NK-92 (cell line): ENCODE data around the gene NAV2.

Source experiments
- DNase-seq: peaks from one replicate; lab custom pipeline; 2025; ENCODE audit not compliant: unreplicated experiment; lab: John Stamatoyannopoulos, UW

The NAV2 gene

DNA sequence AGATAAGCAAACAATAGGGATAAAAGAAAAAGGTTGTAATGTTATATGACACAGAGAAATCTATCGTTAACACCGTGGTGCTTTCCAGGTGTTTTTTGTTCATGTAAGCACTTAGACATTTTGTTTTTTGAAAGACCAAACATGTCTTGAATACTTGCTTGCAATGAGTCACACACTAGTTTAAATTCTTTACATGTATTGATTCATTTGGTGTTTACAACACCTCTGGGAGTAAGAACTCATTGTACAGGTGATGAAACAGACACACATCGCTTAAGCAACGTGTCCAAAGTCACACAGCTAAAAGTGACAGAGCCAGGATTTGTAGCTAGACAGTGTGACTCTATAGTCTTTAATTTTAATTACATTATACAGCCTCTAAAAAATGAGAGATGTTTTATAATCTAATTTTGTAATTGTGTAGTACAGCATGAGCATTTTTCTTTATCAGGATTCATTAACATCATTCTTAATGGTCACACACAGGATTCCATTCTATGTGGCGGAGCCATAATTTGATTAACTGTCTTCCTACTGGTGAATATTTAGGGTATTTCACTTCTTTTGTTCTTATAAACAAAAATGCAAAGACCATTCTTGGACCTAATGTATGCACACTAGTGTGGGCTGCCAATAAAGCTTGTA lies 298.8 kb downstream of the NAV2 start:
- DNase-seq, result no peak

DNA sequence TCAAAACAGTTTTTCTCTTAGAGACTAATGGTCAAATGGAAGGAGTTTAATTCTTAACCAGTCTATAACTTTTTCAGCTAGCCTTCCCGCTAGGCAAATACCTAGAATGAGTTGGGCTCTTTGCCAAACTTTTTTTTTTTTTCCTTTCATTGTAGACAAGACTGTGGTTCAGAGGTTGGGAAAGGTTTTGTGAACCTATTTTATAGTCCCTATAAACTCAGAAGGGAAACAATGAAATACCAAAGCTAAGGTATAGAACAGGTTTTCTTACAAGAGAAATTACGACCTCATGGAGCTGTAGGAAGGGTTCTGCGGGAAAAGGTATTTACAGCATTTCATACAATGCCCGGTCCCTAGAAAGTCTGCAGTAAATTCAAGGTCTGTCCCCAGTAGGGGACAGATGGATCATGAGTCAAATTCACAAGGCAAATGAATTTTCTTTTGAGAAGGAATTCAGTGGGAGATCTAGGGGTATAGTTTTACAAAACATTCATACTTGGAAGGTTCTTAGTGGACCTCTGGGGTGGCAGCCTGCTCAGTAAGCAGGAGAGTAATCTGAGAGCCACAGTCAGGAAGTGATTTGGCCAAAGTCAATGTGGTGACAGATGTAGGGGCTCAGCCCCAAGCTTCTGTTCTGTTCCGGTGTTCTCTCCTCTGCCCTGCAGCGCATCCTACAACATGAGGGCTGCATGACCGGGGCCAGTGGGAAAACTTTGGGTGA lies 300.9 kb downstream of the NAV2 start:
- no peak for DNase-seq

DNA sequence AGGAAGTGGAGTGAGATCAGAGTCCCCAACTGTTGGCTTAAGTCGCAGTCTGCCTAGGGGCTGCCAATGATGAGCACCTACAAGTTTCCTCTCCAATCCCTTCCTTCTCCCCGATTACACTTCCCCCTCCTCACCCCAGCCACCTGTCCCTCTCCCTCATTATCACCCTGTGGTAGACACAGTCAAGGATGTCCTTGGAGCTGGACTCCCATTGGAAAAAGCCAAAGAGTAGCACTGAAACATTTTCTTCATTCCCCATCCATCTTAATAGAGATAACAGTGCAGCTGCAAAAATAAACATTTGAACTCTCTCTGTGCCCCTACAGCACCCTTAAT lies 301.4 kb downstream of the NAV2 start:
- no peak for DNase-seq

DNA sequence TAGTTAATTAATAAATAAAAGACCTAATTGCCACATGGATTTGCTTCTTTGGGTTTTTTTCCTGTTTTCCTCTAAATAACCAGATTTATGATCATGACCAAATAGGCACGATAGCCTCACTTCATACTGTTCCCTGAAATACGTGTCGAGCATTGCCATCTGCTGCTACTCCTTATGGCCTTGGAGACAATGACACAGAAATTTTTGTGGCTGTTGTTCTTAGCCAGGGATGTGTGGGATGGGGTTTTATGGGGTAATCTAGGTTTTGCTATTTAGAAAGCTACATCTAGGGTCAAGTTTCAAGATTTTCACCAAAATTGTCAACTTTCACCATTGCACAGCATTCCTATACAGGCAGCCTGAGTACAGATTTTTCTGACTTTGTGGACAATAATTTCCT lies 302.5 kb downstream of the NAV2 start:
- DNase-seq, result no peak

DNA sequence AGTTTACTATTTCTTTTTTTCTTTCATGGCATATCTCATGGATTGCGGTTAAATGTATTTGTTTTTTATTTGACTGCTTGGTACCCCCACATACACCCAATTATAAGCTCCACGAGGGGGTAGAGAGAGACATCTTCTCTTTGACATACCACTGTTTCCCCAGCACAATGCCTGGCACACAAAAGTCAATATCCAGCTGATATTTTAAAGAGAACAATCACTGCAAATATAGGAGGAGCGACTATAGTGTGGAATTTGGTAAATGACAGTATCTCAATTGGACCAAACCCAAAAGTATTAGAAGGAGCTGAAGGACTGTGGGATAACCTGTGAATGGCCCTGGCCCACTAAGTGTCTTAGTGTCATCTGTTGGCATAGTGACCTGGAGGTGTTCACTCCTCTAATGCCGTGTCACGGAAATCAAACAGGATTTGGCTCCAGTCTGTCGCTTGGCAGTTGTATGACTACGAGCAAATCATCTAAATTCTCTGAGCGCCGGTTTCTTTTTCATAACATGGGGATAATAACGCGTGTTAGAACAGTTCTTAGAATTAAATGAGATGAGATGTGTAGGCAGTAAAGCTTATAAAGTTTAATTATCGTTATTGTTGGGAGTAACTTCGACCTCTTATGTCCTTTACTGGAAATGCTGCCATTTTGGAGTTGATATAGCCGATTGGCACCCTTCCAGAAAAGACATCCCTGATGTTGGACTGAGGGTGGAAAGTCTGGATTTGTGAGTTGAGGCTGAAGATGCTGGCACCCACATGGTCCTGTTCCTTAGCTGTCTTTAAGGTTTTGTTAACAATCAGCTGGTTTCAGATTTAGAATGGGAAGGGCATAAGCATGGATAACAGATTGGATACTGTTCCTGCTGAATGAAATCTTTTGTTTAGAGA lies 303.1 kb downstream of the NAV2 start:
- no peak for DNase-seq

DNA sequence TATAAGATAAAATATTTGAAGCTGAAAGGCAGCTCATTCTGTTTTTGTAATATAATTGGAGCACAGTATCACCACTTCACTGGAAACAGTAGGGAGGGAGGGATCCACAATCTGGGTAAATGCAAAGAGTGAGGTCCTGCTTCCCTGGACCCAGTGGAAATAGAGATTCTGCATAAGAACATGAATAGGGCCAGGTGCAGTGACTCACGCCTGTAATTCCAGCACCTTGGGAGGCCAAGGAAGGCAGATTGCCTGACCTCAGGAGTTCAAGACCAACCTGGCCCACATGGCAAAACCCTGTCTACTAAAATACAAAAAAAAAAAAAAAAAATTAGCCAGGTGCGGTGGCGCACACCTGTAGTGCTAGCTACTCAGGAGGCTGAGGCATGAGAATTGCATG lies 303.9 kb downstream of the NAV2 start:
- DNase-seq, result no peak

DNA sequence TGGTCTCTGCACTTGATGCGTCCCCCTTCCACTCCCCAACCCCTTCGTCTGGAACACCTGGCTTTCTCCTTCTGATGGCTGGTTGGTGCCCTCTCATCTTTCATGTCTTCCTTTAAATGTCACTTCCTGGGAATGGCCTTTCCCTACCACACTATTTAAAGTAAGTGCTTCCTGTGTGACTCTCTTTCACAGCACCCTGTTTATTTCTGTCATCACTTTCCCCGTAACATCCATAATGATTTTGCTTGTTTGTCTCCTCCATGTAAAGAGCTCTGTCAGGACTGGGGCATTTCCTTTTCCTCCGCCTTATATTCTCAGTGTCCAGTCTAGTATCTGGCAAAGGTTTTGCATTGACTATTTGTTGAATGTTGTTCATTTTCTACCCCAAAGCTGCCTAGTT lies 304.7 kb downstream of the NAV2 start:
- no peak for DNase-seq

DNA sequence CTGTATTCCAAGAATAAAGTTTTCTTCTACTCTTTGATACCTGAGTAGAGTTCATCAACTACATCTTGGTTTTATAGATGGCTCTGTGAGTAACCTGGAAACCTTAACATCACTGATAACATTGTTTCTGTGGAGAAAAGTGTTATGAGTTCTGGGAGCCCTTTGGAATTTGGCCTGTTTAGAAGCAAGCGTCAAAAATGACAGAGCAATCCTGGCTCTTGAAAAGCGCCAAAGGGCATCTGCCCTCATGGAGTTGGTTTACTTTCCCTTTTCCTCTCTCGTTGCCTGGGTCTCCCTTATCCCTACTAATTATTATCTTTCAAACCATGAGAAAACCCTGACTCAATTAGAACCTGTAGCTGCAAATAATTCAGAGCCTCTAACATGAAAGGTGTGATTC lies 307.6 kb downstream of the NAV2 start:
- no peak for DNase-seq

DNA sequence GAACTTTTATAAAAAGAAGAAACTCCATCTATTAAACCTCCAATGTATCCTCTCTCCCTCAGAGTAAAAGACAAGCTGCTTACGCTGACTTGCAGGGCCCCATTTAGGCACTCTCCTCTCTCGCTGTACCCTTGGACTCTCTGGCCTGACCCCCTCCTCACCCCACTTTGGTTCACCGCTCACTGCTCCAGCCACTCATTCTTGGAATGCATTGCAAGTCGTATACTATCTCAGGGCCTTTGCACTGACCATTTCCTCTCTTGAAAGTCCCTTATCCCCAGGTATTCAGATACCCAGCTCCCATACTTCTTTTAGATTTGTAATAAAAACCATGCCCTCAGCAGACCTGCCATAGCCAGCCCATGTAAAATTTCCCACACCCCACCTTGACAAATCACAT lies 308.1 kb downstream of the NAV2 start:
- no peak for DNase-seq

DNA sequence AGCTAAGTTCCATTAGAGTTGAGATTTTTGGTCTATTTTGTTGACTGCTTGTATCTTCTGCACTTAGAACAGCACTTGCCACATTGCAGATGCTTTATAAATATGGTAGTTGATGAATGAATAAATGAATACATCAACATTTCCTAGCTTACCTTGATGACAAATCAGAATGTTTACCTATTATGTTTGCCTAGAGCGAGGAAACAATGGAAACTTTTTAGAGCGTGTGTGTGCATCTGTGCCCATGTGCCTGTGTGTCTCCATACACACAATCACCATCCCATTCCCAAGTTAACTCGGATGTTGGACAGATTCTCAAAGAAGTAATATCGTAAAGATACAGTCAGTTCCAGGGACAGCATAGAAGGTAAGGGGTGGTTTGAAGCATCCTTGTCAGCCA lies 308.6 kb downstream of the NAV2 start:
- DNase-seq, result no peak

DNA sequence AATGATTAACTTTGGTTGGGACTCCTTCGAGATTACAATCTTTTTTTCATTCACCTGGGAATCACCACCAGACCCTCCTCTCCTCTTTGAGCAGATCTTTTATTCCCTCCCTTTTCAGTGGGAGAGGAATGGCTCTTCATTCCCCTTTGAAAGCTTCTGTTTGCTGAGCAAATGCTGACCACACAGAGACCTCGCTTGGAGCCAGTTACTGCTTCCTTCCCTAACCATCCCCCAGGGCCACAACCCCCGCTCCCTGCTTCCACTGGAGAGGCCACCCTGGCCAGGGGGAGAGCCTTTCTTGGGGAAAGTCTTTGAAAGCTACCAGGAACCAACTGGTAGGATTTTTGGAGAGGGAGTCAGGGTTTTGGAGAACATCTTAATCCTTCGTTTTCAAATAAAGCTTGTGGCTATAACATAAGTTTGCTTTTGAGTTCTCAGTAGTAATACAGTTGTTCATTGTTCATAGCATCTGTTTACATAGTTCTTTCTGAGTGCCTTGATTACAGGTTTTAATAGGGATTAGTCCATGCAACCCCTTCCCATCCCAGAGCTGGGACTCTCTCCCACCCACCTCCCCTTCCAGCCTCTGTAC lies 309.2 kb downstream of the NAV2 start:
- DNase-seq, result no peak

DNA sequence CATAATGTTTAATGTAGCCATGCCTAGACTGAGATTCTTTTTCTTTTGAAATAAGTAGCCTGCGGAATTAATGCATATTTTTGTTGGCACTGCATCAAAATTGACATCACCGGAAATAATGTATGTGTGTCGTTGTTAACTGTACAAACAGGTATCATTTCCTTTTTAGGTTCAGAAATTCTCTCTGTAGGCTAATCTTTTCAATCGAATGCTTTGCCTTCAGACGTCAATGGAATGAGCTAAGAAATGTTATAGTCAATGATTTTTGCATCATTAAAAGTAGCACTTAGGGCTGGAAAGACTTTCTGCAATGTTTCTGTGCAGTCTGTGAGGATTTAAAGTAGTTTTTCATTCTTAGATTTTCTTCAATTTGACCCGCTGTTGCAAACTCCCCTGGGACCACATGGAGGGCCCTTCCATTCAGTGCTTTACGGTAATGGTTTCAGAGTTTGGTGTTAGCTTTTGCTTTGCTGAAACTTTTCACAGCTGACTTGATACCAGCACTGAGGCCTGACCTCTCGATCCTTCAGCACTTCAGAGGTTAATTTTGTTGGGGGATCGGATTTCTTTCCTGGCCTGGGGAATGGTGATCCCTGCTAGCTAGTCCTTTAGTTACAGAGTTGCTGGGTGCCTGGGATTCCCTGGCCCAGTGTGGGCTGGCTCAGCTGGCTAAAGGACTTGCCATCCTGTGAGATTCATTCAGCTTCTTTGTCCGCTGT lies 309.9 kb downstream of the NAV2 start:
- DNase-seq, result no peak

DNA sequence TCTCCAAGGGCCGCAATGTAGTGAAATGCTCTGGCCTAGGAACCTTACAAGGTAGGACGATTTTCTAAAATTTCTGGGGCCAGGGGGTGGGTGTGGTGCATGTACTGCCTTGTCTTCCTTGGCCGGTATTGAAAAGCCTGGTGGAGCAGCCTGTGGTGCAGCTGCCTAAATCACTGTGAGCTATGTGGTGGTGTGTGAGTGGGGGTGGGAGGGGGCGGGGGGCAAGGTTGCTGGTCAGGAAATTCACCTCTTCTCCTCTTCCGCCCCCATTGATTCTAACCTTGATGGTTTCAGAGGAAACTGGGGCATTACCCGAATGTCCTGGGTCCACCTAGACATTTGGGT lies 310.4 kb downstream of the NAV2 start:
- DNase-seq, result no peak

DNA sequence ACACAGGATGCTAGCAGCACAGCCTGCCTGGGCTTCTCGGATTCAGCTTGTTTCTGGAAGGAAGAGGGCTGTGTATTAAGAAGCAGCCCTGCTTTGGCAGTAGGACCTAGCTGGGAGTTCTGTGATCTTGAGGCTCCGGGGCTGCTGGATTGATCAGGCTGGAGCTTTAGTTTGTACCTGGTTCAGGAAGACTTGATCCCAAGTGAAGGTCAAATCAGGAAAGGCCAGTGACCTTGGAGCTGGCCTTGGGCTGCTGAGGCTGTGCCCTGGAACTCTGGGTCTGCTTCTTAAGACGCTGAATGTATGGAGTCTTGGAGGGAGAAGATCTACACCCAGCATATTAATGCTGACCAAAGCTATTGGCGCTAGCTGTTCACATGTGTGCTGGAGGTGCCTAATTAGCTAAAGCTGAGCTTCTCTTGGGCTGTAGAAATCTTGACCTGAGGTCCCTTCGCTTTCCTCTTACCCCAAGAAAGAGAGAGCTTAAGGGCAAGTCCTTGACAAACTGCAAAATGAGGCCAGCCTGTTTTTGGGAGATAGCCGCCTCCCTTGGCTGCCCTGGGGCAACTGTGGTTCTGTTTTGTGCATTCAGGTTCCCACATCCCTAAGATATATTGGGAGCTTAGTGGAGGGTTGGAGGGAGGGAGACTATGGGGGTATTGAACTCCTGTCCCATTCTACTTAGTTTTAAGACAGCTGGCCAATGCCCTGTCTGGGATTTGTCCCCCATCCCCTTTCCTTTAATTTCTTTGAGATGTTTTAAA lies 311.7 kb downstream of the NAV2 start:
- DNase-seq, result no peak

DNA sequence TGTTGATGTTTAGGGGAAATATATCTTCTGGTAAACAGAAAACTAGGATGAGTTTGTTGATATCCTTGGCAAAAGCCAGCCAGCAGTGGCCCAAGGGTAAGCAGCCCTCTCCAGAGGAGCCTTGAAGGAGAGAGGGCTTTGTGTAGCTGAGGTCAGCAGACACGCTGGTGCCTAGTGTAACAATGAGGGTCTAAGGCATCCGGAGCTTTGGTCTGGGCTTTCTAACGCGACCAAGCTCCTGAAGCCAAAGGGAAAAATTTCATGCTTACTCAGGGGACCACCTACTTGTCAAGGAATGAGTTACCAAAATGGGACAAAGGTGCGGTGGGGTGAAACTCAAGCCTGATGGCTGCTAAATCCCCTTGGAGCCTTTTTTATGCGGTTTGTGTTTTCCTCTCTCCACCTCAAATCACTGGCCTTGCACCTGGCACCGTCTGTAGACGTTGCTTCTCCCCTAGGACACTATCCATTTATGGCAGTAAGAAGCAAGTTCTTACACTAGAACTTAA lies 312.7 kb downstream of the NAV2 start:
- DNase-seq, result no peak

DNA sequence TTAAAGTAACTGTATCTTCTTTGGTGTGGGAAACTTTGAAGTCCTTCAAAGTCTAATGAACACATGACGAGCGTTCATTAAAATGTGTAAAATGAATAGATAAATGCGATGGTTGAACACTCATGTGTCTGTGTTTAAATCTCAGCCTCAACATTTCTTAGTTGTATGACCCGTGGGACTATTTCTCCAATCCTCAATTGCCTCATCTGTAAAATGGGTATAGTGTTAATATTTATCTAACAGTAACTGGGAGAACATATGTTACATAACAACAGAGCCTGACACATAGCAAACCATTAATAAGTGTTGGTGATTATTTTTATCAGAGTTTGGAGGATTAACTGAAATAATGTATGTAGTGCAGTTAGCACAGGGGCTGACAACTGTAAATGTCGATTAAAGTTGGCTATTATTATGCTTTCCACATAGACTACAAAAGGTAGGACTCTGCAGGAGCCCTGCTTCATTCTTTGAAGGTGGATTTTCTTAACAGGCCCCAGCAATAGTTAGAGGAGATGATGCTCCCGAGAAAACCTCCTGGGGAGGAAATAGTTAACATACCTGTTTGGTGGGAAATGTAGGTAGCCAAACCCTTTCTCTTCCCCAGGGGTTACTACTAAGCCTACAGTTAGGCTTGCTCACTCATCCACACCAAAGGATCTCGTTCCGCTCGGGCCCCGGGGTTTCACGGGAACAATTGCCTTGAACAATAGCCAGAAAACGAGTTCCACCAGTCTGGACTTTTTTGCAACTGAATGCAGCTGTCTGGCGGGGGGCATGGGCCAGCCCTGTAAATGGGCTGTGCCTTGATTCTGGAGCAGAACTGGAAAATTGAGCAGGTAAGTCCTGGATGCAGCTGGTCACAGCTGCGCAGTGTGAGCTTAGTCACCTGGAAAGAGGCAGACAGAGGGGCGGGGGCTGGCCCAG lies 314.3 kb downstream of the NAV2 start:
- no peak for DNase-seq

DNA sequence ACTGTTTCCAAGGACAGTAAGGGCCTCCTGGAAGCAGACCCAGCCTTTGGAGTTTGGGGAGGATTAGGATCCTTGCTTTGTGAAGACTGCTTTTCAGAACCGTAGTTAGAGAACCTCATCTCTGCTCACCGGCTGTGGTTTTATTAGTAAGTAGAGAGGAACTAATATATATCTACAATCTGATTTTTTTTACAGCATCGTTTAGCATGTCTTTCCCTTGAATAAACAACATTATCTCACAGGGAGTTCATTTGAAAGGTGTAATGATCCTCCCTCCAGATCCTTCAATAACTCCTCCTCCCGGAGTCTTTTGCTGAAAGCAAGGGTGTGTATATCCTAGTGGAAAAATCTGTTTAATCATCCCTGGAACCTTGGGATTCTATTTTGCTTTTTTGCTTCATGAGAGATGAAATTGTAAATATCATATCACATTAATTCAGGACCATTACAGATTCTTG lies 314.9 kb downstream of the NAV2 start:
- no peak for DNase-seq

DNA sequence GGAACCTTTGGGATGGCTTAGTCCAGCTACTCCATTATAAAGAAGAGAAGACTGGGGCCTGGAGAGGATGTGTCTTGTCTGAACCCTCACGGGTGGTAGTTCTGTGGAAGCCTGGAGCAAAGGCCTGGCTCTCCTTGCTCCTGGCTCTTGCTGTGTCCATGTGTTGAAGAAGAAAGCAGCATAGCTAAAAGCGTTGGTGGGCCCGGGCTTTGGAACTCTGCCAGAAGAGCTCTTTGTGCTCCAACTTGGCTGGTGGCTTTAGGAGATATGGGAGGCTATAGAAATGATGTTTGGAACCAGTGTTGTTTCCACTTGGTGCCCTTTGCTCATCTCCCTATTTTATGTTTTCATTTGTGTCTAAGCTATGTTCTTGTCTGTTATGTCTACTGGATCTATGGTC lies 316.6 kb downstream of the NAV2 start:
- no peak for DNase-seq

DNA sequence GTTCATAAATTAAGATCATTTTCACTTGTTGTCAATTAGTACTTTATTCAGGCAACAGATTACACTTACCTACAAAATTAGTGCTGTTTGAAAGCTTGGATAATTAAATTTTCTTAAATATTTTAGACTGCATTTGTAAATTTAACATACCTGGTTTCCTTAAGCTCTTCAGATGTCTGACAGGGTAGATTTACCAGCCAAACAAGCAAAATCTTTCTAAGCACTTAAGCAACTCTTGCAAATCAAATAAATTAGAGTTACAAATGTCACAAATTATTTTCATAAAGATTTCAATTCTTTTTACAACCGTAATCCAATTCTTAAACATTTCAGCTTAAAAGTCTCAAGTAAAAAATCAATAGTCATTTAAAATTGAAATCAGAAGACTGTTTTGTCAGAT lies 317.8 kb downstream of the NAV2 start:
- DNase-seq, result no peak
